ENCODE data around the gene STAT1. TPM values are rescaled to one million over a fixed set of nuclear protein-coding genes. Genes with fewer than 3 reads are reported as not detected.

STAT1 gene
- total RNA-seq, 1 donor from 2014 or later: 264 TPM

- H3K4me3 Mint-ChIP-seq (ENCODE audit: low read depth): no peak overlapping the region
- no peaks in the 10 kb centered on the region for H3K27me3 Mint-ChIP-seq
- H3K36me3 Mint-ChIP-seq (ENCODE audit: insufficient read depth): peaks cover 13% of the 10 kb centered on the region
- H3K27ac Mint-ChIP-seq: no peak overlapping the region
- H3K4me1 Mint-ChIP-seq (ENCODE audit: low read depth): peaks cover 14% of the 10 kb centered on the region
- no peak for TF ChIP-seq CTCF (IDR thresholded peaks at IDR 0.05; ENCODE audit: unreplicated experiment)
- no peak for DNase-seq (ENCODE audit: low spot score, unreplicated experiment)
- H3K9me3 Mint-ChIP-seq (ENCODE audit: low read depth): no peaks in the 10 kb centered on the region
Measured at GRCh38 chr2:191012845-191013681, 908 bp downstream of the STAT1 start.

- H3K9me3 Mint-ChIP-seq (ENCODE audit: low read depth): no peaks in the 10 kb centered on the region
- H3K27me3 Mint-ChIP-seq: no peaks in the 10 kb centered on the region
- no peak overlapping the region for H3K4me3 Mint-ChIP-seq (ENCODE audit: low read depth)
- peaks cover 14% of the 10 kb centered on the region for H3K4me1 Mint-ChIP-seq (ENCODE audit: low read depth)
- peaks cover 18% of the 10 kb centered on the region for H3K36me3 Mint-ChIP-seq (ENCODE audit: insufficient read depth)
- no peak overlapping the region for H3K27ac Mint-ChIP-seq
- no peak for TF ChIP-seq CTCF (IDR thresholded peaks at IDR 0.05; ENCODE audit: unreplicated experiment)
- DNase-seq (ENCODE audit: low spot score, unreplicated experiment): no peak
Measured at GRCh38 chr2:191012346-191012745, 1.6 kb downstream of the STAT1 start.

- H3K4me3 Mint-ChIP-seq (ENCODE audit: low read depth): no peak overlapping the region
- H3K4me1 Mint-ChIP-seq (ENCODE audit: low read depth): peaks cover 18% of the 10 kb centered on the region
- TF ChIP-seq CTCF (IDR thresholded peaks at IDR 0.05; ENCODE audit: unreplicated experiment): no peak
- H3K36me3 Mint-ChIP-seq (ENCODE audit: insufficient read depth): peaks cover 28% of the 10 kb centered on the region
- DNase-seq (ENCODE audit: low spot score, unreplicated experiment): no peak
- no peak overlapping the region for H3K27ac Mint-ChIP-seq
- no peaks in the 10 kb centered on the region for H3K27me3 Mint-ChIP-seq
- H3K9me3 Mint-ChIP-seq (ENCODE audit: low read depth): no peaks in the 10 kb centered on the region
Measured at GRCh38 chr2:191010887-191011885, 2.8 kb downstream of the STAT1 start.

- peaks cover 35% of the 10 kb centered on the region for H3K36me3 Mint-ChIP-seq (ENCODE audit: insufficient read depth)
- peak overlapping the region; percentile 31 for H3K4me3 Mint-ChIP-seq (ENCODE audit: low read depth)
- peaks cover 18% of the 10 kb centered on the region for H3K4me1 Mint-ChIP-seq (ENCODE audit: low read depth)
- H3K27me3 Mint-ChIP-seq: no peaks in the 10 kb centered on the region
- no peak for DNase-seq (ENCODE audit: low spot score, unreplicated experiment)
- no peaks in the 10 kb centered on the region for H3K9me3 Mint-ChIP-seq (ENCODE audit: low read depth)
- TF ChIP-seq CTCF (IDR thresholded peaks at IDR 0.05; ENCODE audit: unreplicated experiment): no peak
- no peak overlapping the region for H3K27ac Mint-ChIP-seq
Measured at GRCh38 chr2:191009541-191010374, 4.2 kb downstream of the STAT1 start.
